ENCODE results near the gene PRPF6. TPM values are rescaled to one million over a fixed set of nuclear protein-coding genes. Genes with fewer than 3 reads are reported as not detected.

PRPF6 gene
- total RNA-seq, 1 donor from 2014 or later = 48.4 TPM

GRCh38 chr20:63945031-63945658 lies 35.8 kb upstream of the PRPF6 start:
- FAIRE-seq (no peak), DNase-seq (ENCODE audit: low read depth) (no peak)
- no peak for TF ChIP-seq CTCF (IDR thresholded peaks at IDR 0.05; ENCODE audit: insufficient read depth, low read length, severe bottlenecking)
- Histone ChIP-seq H3K36me3 (ENCODE audit: control insufficient read depth, insufficient read depth, low read length) (peaks cover 28% of the 10 kb centered on the region), H3K27me3 (ENCODE audit: control insufficient read depth, insufficient read depth, low read length) (no peaks in the 10 kb centered on the region), H3K4me3 (ENCODE audit: low read depth, low read length) (no peak overlapping the region)

GRCh38 chr20:63945921-63946920 lies 34.7 kb upstream of the PRPF6 start:
- H3K36me3 ChIP-seq (ENCODE audit: control insufficient read depth, insufficient read depth, low read length) = peaks cover 23% of the 10 kb centered on the region
- FAIRE-seq = no peak
- TF ChIP-seq CTCF (IDR thresholded peaks at IDR 0.05; ENCODE audit: insufficient read depth, low read length, severe bottlenecking) = no peak

GRCh38 chr20:63946986-63947637 lies 33.8 kb upstream of the PRPF6 start:
- TF ChIP-seq CTCF (IDR thresholded peaks at IDR 0.05; ENCODE audit: insufficient read depth, low read length, severe bottlenecking) = no peak
- Histone ChIP-seq H3K4me3 (ENCODE audit: low read depth, low read length) (no peak overlapping the region), H3K36me3 (ENCODE audit: control insufficient read depth, insufficient read depth, low read length) (peaks cover 23% of the 10 kb centered on the region), H3K27me3 (ENCODE audit: control insufficient read depth, insufficient read depth, low read length) (no peaks in the 10 kb centered on the region)
- DNase-seq (ENCODE audit: low read depth) (no peak), FAIRE-seq (no peak)

More at GRCh38 chr20:63945921-63946920, 34.7 kb upstream of the PRPF6 start:
- H3K4me3 ChIP-seq (ENCODE audit: low read depth, low read length) = no peak overlapping the region
- no peak for DNase-seq (ENCODE audit: low read depth)
- H3K27me3 ChIP-seq (ENCODE audit: control insufficient read depth, insufficient read depth, low read length) = no peaks in the 10 kb centered on the region

GRCh38 chr20:63947638-63948456 lies 33.1 kb upstream of the PRPF6 start:
- Histone ChIP-seq H3K36me3 (ENCODE audit: control insufficient read depth, insufficient read depth, low read length) (peaks cover 24% of the 10 kb centered on the region), H3K4me3 (ENCODE audit: low read depth, low read length) (no peak overlapping the region), H3K27me3 (ENCODE audit: control insufficient read depth, insufficient read depth, low read length) (no peaks in the 10 kb centered on the region)
- TF ChIP-seq CTCF (IDR thresholded peaks at IDR 0.05; ENCODE audit: insufficient read depth, low read length, severe bottlenecking) = no peak
- no peak for DNase-seq (ENCODE audit: low read depth)
- FAIRE-seq = no peak

- H3K27me3 ChIP-seq (ENCODE audit: control insufficient read depth, insufficient read depth, low read length) = no peaks in the 10 kb centered on the region
Measured at GRCh38 chr20:63950701-63951397, 30.1 kb upstream of the PRPF6 start.

More at GRCh38 chr20:63950701-63951397, 30.1 kb upstream of the PRPF6 start:
- Histone ChIP-seq H3K36me3 (ENCODE audit: control insufficient read depth, insufficient read depth, low read length) (peaks cover 3% of the 10 kb centered on the region), H3K4me3 (ENCODE audit: low read depth, low read length) (no peak overlapping the region)
- DNase-seq (ENCODE audit: low read depth) (no peak), FAIRE-seq (no peak)
- no peak for TF ChIP-seq CTCF (IDR thresholded peaks at IDR 0.05; ENCODE audit: insufficient read depth, low read length, severe bottlenecking)
